Adipocyte (in vitro differentiated cells): Measurements from ENCODE around the gene TAOK1.
A peak's percentile ranks its signal among the peaks of the same experiment; 100 is the strongest.

Experiments
- DNase-seq: peaks from one replicate; pipeline ENCODE4 v3.0.0-alpha.2; 2015; ENCODE audit warnings: low read depth
- H3K27me3 ChIP-seq: replicated peaks from 2 replicates; pipeline ENCODE4 v1.7.0; 2013; ENCODE audit warnings: mild to moderate bottlenecking, low read length, moderate library complexity; ENCODE audit not compliant: control insufficient read depth, insufficient read depth
- H3K36me3 ChIP-seq: 2 replicates; pipeline ENCODE4 v1.7.0; 2013; ENCODE audit warnings: low read length, mild to moderate bottlenecking, moderate library complexity; ENCODE audit not compliant: control insufficient read depth, insufficient read depth, severe bottlenecking
- H3K4me1 ChIP-seq: 2 replicates; pipeline ENCODE4 v1.7.0; 2013; ENCODE audit warnings: mild to moderate bottlenecking, low read length, moderate library complexity; ENCODE audit not compliant: control insufficient read depth, insufficient read depth
- H3K4me3 ChIP-seq: 2 replicates; pipeline ENCODE4 v1.7.0; 2013; ENCODE audit warnings: mild to moderate bottlenecking, low read length, moderate library complexity
- H3K9ac ChIP-seq: 2 replicates; pipeline ENCODE4 v1.7.0; 2013; ENCODE audit warnings: mild to moderate bottlenecking, low read length, moderate library complexity
- H3K9me3 ChIP-seq: 2 replicates; pipeline ENCODE4 v1.7.0; 2013; ENCODE audit warnings: mild to moderate bottlenecking, low read length, moderate library complexity; ENCODE audit not compliant: control insufficient read depth

The TAOK1 gene

GRCh38 chr17:29383686-29384085 is 6.5 kb upstream of the TAOK1 start:
- no peaks in the 10 kb centered on the region for H3K9me3 ChIP-seq
- no peak overlapping the region for H3K9ac ChIP-seq
- DNase-seq: peak; percentile 56
- peaks cover 9% of the 10 kb centered on the region for H3K4me1 ChIP-seq
- H3K36me3 ChIP-seq: no peaks in the 10 kb centered on the region
- H3K27me3 ChIP-seq: no peaks in the 10 kb centered on the region
- no peak overlapping the region for H3K4me3 ChIP-seq

GRCh38 chr17:29384901-29385300 is 5.3 kb upstream of the TAOK1 start:
- no peaks in the 10 kb centered on the region for H3K9me3 ChIP-seq
- H3K9ac ChIP-seq: no peak overlapping the region
- H3K27me3 ChIP-seq: no peaks in the 10 kb centered on the region
- no peak overlapping the region for H3K4me3 ChIP-seq
- DNase-seq: no peak
- H3K36me3 ChIP-seq: no peaks in the 10 kb centered on the region
- H3K4me1 ChIP-seq: peaks cover 6% of the 10 kb centered on the region

- Histone ChIP-seq H3K36me3 (no peaks in the 10 kb centered on the region), H3K4me1 (peaks cover 7% of the 10 kb centered on the region), H3K27me3 (no peaks in the 10 kb centered on the region), H3K4me3 (no peak overlapping the region), H3K9ac (no peak overlapping the region), H3K9me3 (no peaks in the 10 kb centered on the region)
- DNase-seq: no peak
These were observed 3.4 kb upstream of the TAOK1 start for GRCh38 chr17:29386760-29387159.

- DNase-seq: no peak
- Histone ChIP-seq H3K27me3 (no peaks in the 10 kb centered on the region), H3K9me3 (no peaks in the 10 kb centered on the region), H3K4me1 (peaks cover 26% of the 10 kb centered on the region), H3K4me3 (no peak overlapping the region), H3K9ac (no peak overlapping the region), H3K36me3 (no peaks in the 10 kb centered on the region)
These were observed 1.2 kb upstream of the TAOK1 start for GRCh38 chr17:29388937-29389336.

GRCh38 chr17:29390851-29391631 is 878 bp downstream of the TAOK1 start:
- Histone ChIP-seq H3K9me3 (no peaks in the 10 kb centered on the region), H3K4me3 (peak overlapping the region; percentile 99), H3K36me3 (no peaks in the 10 kb centered on the region), H3K9ac (peak overlapping the region; percentile 98), H3K27me3 (no peaks in the 10 kb centered on the region), H3K4me1 (peaks cover 26% of the 10 kb centered on the region)
- DNase-seq: peak; percentile 72

- Histone ChIP-seq H3K36me3 (no peaks in the 10 kb centered on the region), H3K4me3 (peak overlapping the region; percentile 99), H3K9me3 (no peaks in the 10 kb centered on the region), H3K27me3 (no peaks in the 10 kb centered on the region), H3K9ac (peak overlapping the region; percentile 62), H3K4me1 (peaks cover 26% of the 10 kb centered on the region)
- DNase-seq: peak; percentile 71
These were observed 3.3 kb downstream of the TAOK1 start for GRCh38 chr17:29393436-29393835.

GRCh38 chr17:29394761-29395160 is 4.6 kb downstream of the TAOK1 start:
- no peak for DNase-seq
- H3K9ac ChIP-seq: no peak overlapping the region
- H3K4me1 ChIP-seq: peaks cover 23% of the 10 kb centered on the region
- no peaks in the 10 kb centered on the region for H3K9me3 ChIP-seq
- no peak overlapping the region for H3K4me3 ChIP-seq
- peaks cover 10% of the 10 kb centered on the region for H3K36me3 ChIP-seq
- no peaks in the 10 kb centered on the region for H3K27me3 ChIP-seq

GRCh38 chr17:29396066-29396465 is 5.9 kb downstream of the TAOK1 start:
- peaks cover 22% of the 10 kb centered on the region for H3K4me1 ChIP-seq
- H3K9me3 ChIP-seq: no peaks in the 10 kb centered on the region
- no peaks in the 10 kb centered on the region for H3K27me3 ChIP-seq
- no peak for DNase-seq
- no peak overlapping the region for H3K9ac ChIP-seq
- H3K4me3 ChIP-seq: no peak overlapping the region
- H3K36me3 ChIP-seq: peaks cover 23% of the 10 kb centered on the region

GRCh38 chr17:29399634-29400033 is 9.5 kb downstream of the TAOK1 start:
- Histone ChIP-seq H3K9me3 (no peaks in the 10 kb centered on the region), H3K4me1 (peaks cover 10% of the 10 kb centered on the region), H3K9ac (no peak overlapping the region), H3K27me3 (no peaks in the 10 kb centered on the region), H3K4me3 (no peak overlapping the region), H3K36me3 (peaks cover 50% of the 10 kb centered on the region)
- no peak for DNase-seq

GRCh38 chr17:29400818-29401217 is 10.7 kb downstream of the TAOK1 start:
- no peak overlapping the region for H3K4me3 ChIP-seq

GRCh38 chr17:29401258-29401657 is 11.1 kb downstream of the TAOK1 start:
- H3K36me3 ChIP-seq: peaks cover 59% of the 10 kb centered on the region
- DNase-seq: no peak

More at GRCh38 chr17:29400818-29401217, 10.7 kb downstream of the TAOK1 start:
- DNase-seq: no peak
- peaks cover 54% of the 10 kb centered on the region for H3K36me3 ChIP-seq
- peaks cover 10% of the 10 kb centered on the region for H3K4me1 ChIP-seq
- no peak overlapping the region for H3K9ac ChIP-seq
- no peaks in the 10 kb centered on the region for H3K27me3 ChIP-seq
- H3K9me3 ChIP-seq: no peaks in the 10 kb centered on the region

GRCh38 chr17:29407856-29408255 is 17.7 kb downstream of the TAOK1 start:
- peaks cover 32% of the 10 kb centered on the region for H3K36me3 ChIP-seq
- H3K4me3 ChIP-seq: no peak overlapping the region
- H3K27me3 ChIP-seq: no peaks in the 10 kb centered on the region
- H3K9me3 ChIP-seq: no peaks in the 10 kb centered on the region
- peaks cover 22% of the 10 kb centered on the region for H3K4me1 ChIP-seq
- H3K9ac ChIP-seq: no peak overlapping the region
- DNase-seq: no peak

More at GRCh38 chr17:29401258-29401657, 11.1 kb downstream of the TAOK1 start:
- no peak overlapping the region for H3K9ac ChIP-seq
- H3K9me3 ChIP-seq: no peaks in the 10 kb centered on the region
- H3K4me3 ChIP-seq: no peak overlapping the region
- H3K27me3 ChIP-seq: no peaks in the 10 kb centered on the region
- H3K4me1 ChIP-seq: peaks cover 10% of the 10 kb centered on the region
